BJ (cell line): ENCODE data around the gene ARHGAP45. TPM values are rescaled to one million over a fixed set of nuclear protein-coding genes. Genes with fewer than 3 reads are reported as not detected.
A peak's percentile ranks its signal among the peaks of the same experiment; 100 is the strongest.

Source experiments
- CTCF ChIA-PET: fragments of 350-600 bp; formaldehyde crosslinking; extraction: SDS; loops from one replicate; lab custom pipeline; 2021; ENCODE audit warnings: antibody characterized with exemption, inconsistent platforms; lab: Yijun Ruan, JAX
- POLR2A ChIA-PET: fragments of 300-600 bp; sonication (Branson Sonifier 250); formaldehyde crosslinking; extraction: SDS; loops from one replicate; lab custom pipeline; 2021; ENCODE audit warnings: antibody characterized with exemption; lab: Charles Lee
- DNase-seq: peaks from one replicate; pipeline ENCODE4 v3.0.0-alpha.2; 2011; ENCODE audit warnings: low read depth
- H3K27me3 ChIP-seq: 2 replicates; pipeline ENCODE4 v1.6.0; 2011; ENCODE audit warnings: low read length; ENCODE audit not compliant: control insufficient read depth, insufficient read depth
- H3K36me3 ChIP-seq: 2 replicates; pipeline ENCODE4 v1.5.1; 2011; ENCODE audit warnings: low read length; ENCODE audit not compliant: control insufficient read depth, insufficient read depth
- H3K4me3 ChIP-seq: 2 replicates; pipeline ENCODE4 v1.5.1; 2011; ENCODE audit warnings: low read depth, mild to moderate bottlenecking, control low read depth, low read length
- CTCF ChIP-seq: IDR thresholded peaks from 2 replicates; pipeline ENCODE4 v1.5.1; 2011; ENCODE audit warnings: low read depth, mild to moderate bottlenecking, control low read depth, inconsistent platforms, low read length, moderate library complexity; ENCODE audit not compliant: insufficient read depth
- polyA minus RNA-seq: library from RNA; depleted of rRNA, polyadenylated mRNA; stranded (reverse); fragments of >200 nt; gene quantifications from 2 replicates; pipeline ENCODE4 v1.2.3, GENCODE V29; 2011; rRNA and poly(A)+ RNA removed
- polyA plus RNA-seq: library from polyadenylated mRNA; depleted of rRNA; stranded (reverse); fragments of >200 nt; gene quantifications from 2 replicates; pipeline ENCODE4 v1.2.3, GENCODE V29; 2011; rRNA removed

The ARHGAP45 gene
- polyA plus RNA-seq: 0.13 and 0.28 TPM in 2 replicates
- polyA minus RNA-seq: 0.36 and 0.95 TPM in 2 replicates

- peaks cover 9% of the 10 kb centered on the region for H3K27me3 ChIP-seq
- DNase-seq: no peak
- POLR2A ChIA-PET: no interaction called here
- no peak for TF ChIP-seq CTCF
- peak within 1 kb of the TSS; percentile 27 for H3K4me3 ChIP-seq
- no peaks in the 10 kb centered on the region; the same call in 1 of the 2 replicates for H3K36me3 ChIP-seq
- CTCF ChIA-PET: interaction anchor here (0.8 to 1.6 kb wide), 3 partner anchors 9 to 128 kb away, joined by 3 to 6 read pairs (median 4); no protein-coding TSS in a partner anchor
Observed at GRCh38 chr19:1066748-1067340, at the start of gene ARHGAP45. Gene ARHGAP45 (plus strand): TSS chr19:1067167. CDS start chr19:1067406, 239 bp downstream.

- no peak for TF ChIP-seq CTCF
- ChIA-PET CTCF (interaction anchor here (0.9 kb wide), 1 partner anchor 227 kb away, joined by 3 read pairs; no protein-coding TSS in a partner anchor), POLR2A (no interaction called here)
- H3K4me3 ChIP-seq: no peak overlapping the region
- no peaks in the 10 kb centered on the region for H3K27me3 ChIP-seq
- H3K36me3 ChIP-seq: peaks cover 12% of the 10 kb centered on the region
- DNase-seq: no peak
Observed at GRCh38 chr19:1017906-1018305, 49.1 kb upstream of the ARHGAP45 start.

GRCh38 chr19:1018393-1018792 is 48.6 kb upstream of the ARHGAP45 start:
- Histone ChIP-seq H3K36me3 (peaks cover 8% of the 10 kb centered on the region), H3K27me3 (no peaks in the 10 kb centered on the region), H3K4me3 (no peak overlapping the region)
- TF ChIP-seq CTCF: no peak
- CTCF ChIA-PET: interaction anchor here (0.6 to 1.4 kb wide), 3 partner anchors 35 to 226 kb away, joined by 3 read pairs; partner anchors contain the start of gene WDR18
- no peak for DNase-seq
- POLR2A ChIA-PET: no interaction called here

- no peak for TF ChIP-seq CTCF
- DNase-seq: no peak
- no peaks in the 10 kb centered on the region for H3K27me3 ChIP-seq
- CTCF ChIA-PET: interaction anchor here (0.6 to 1.4 kb wide), 5 partner anchors 18 to 225 kb away, joined by 3 to 4 read pairs (median 3); partner anchors contain the start of gene WDR18
- peak overlapping the region; percentile 97 for H3K4me3 ChIP-seq
- peaks cover 3% of the 10 kb centered on the region for H3K36me3 ChIP-seq
- POLR2A ChIA-PET: no interaction called here
Observed at GRCh38 chr19:1018932-1019615, 47.9 kb upstream of the ARHGAP45 start.

- no peaks in the 10 kb centered on the region for H3K27me3 ChIP-seq
- DNase-seq: no peak
- no peak for TF ChIP-seq CTCF
- POLR2A ChIA-PET: no interaction called here
- peaks cover 3% of the 10 kb centered on the region for H3K36me3 ChIP-seq
- CTCF ChIA-PET: interaction anchor here (0.7 to 1.4 kb wide), 4 partner anchors 18 to 225 kb away, joined by 3 to 4 read pairs (median 4); partner anchors contain the start of gene WDR18
- H3K4me3 ChIP-seq: peak overlapping the region; percentile 97
Observed at GRCh38 chr19:1019616-1019961, 47.4 kb upstream of the ARHGAP45 start.
